ENCODE data around the gene RPRD2. TPM values are rescaled to one million over a fixed set of nuclear protein-coding genes. Genes with fewer than 3 reads are reported as not detected.

Gene RPRD2
- total RNA-seq, 2 experiments from 2014 or later: 28.1 to 28.5 TPM

DNA sequence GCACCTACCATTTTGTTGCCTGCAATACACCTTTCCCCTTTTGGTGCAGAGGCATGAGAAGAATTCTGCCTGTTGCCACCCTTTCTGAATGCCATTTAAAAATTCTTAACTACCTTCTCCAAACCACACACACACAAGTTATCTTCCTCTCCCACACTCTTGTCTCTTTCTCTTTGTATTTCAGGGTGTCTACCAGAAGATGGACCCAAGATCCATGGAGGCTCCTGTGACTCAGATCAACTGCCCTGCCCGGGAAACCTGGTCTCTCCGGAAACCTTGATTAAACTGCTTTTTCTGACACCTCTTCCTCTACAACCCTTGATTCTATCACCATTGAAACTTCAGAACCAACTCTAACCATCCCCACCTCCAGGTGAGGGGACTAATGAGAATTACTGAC, 120.9 kb downstream of the RPRD2 start:
- H3K27ac Mint-ChIP-seq: no peak overlapping the region
- CTCF ChIA-PET: interaction anchor here (0.7 to 2.0 kb wide), 4 partner anchors 31 to 511 kb away, joined by 3 to 9 read pairs (median 3); partner anchors contain the start of gene FALEC

DNA sequence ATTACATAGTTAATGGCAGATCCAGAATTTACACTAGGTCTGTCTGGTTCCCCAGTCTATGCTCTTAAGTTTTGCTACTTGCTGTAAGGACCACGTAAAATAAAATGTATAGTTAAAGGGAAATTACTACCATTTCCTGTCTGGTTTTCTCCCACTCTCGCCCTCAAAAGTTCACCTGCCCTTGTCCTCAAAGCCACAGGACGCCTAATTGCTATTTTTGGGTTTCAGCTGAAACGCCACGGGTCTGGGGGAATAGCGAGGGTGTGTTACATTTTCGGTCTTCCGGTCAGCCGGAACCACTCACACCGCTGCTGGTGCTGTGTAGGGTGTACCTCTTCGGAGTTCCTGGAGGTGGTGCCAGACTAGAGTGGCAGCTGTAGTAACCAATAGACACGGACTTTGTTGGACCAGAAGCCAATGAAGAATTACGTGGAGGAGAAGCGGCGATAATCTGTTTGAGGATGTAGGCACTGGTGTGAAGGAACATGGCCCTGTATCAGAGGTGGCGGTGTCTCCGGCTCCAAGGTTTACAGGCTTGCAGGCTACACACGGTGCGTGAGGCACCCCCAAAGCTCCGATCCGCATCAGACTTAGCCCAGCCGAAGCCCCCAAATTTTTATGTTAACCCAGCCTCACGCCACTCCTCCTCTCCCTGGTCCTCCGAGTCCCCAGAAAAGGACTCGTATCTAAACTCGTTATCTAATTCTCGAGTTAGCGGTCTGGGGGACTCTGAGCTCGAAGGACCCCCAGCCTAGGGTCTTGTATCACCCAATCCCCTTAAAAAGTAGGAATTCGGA, 123.2 kb downstream of the RPRD2 start, which contains the start of gene TARS2:
TARS2 (plus strand) TSS at position 454 of the 797 bp plus-strand sequence; CDS start at position 486, 32 bp downstream.
- CTCF ChIA-PET: interaction anchor here (0.7 to 3.2 kb wide), 6 partner anchors 29 to 509 kb away, joined by 3 to 19 read pairs (median 3); partner anchors contain the start of genes FALEC and RPRD2
- Mint-ChIP-seq H3K36me3 (peaks cover 18% of the 10 kb centered on the region), H3K27me3 (no peaks in the 10 kb centered on the region), H3K27ac (peak within 1 kb of the TSS; percentile 99), H3K4me1 (peaks cover 22% of the 10 kb centered on the region), H3K9me3 (ENCODE audit: low read depth) (no peaks in the 10 kb centered on the region), H3K4me3 (peak within 1 kb of the TSS; percentile 90)
- ATAC-seq (peak; percentile 100), DNase-seq (peak; percentile 98)

More for the DNA sequence above, 120.9 kb downstream of the RPRD2 start:
- no peak for DNase-seq
- Mint-ChIP-seq H3K4me3 (no peak overlapping the region), H3K27me3 (peaks cover under 1% of the 10 kb centered on the region), H3K36me3 (peaks cover 6% of the 10 kb centered on the region), H3K4me1 (peaks cover 18% of the 10 kb centered on the region), H3K9me3 (ENCODE audit: low read depth) (no peaks in the 10 kb centered on the region)
- no peak for ATAC-seq

GRCh38 chr1:150487763-150488115, 123.8 kb downstream of the RPRD2 start:
- no peak for DNase-seq
- H3K27ac Mint-ChIP-seq: peak overlapping the region; percentile 99
- CTCF ChIA-PET: interaction anchor here (0.7 to 3.2 kb wide), 6 partner anchors 28 to 508 kb away, joined by 3 to 19 read pairs (median 3); partner anchors contain the start of genes FALEC, RPRD2 and SETDB1

DNA sequence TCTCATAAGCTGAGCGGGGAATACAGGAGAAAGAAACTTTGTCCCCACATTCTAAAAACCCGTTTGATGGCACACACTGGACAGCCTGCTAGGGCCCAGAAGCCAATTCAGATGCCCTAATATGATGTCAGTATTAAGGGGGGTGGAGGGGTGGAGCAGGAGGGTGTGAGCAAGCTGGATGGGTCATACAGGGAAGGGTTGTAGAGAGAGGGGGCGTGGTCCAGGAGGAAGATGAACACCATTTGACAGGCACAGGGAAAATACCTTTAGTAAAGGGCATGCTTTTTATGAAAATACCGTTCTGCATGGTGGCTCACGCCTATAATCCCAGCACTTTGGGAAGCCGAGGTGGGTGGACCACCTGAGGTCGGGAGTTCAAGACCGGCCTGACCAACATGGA, 129.2 kb downstream of the RPRD2 start:
- ATAC-seq: no peak
- no peak for DNase-seq
- no peaks in the 10 kb centered on the region for H3K9me3 Mint-ChIP-seq (ENCODE audit: low read depth)
- peaks cover 12% of the 10 kb centered on the region for H3K4me1 Mint-ChIP-seq
- H3K36me3 Mint-ChIP-seq: peaks cover 44% of the 10 kb centered on the region
- H3K27me3 Mint-ChIP-seq: no peaks in the 10 kb centered on the region
- no peak overlapping the region for H3K27ac Mint-ChIP-seq
- no peak overlapping the region for H3K4me3 Mint-ChIP-seq
- CTCF ChIA-PET: no interaction called here

More at GRCh38 chr1:150487763-150488115, 123.8 kb downstream of the RPRD2 start:
- Mint-ChIP-seq H3K4me1 (peaks cover 22% of the 10 kb centered on the region), H3K9me3 (ENCODE audit: low read depth) (no peaks in the 10 kb centered on the region), H3K36me3 (peaks cover 21% of the 10 kb centered on the region), H3K4me3 (peak overlapping the region; percentile 90), H3K27me3 (no peaks in the 10 kb centered on the region)
- no peak for ATAC-seq

- H3K9me3 Mint-ChIP-seq (ENCODE audit: low read depth): no peaks in the 10 kb centered on the region
- no peak overlapping the region for H3K4me3 Mint-ChIP-seq
- DNase-seq (no peak), ATAC-seq (no peak)
- H3K27ac Mint-ChIP-seq: no peak overlapping the region
- H3K27me3 Mint-ChIP-seq: no peaks in the 10 kb centered on the region
- H3K4me1 Mint-ChIP-seq: no peaks in the 10 kb centered on the region
- H3K36me3 Mint-ChIP-seq: peaks cover 35% of the 10 kb centered on the region
- CTCF ChIA-PET: no interaction called here
Observed at GRCh38 chr1:150498342-150498741, 134.4 kb downstream of the RPRD2 start.

GRCh38 chr1:150505431-150505830, 141.5 kb downstream of the RPRD2 start:
- DNase-seq: no peak
- Mint-ChIP-seq H3K4me1 (no peaks in the 10 kb centered on the region), H3K27ac (no peak overlapping the region), H3K27me3 (no peaks in the 10 kb centered on the region), H3K36me3 (peaks cover 23% of the 10 kb centered on the region), H3K4me3 (no peak overlapping the region), H3K9me3 (ENCODE audit: low read depth) (no peaks in the 10 kb centered on the region)
- CTCF ChIA-PET: interaction anchor here (2.3 to 2.6 kb wide), 2 partner anchors 8 to 27 kb away, joined by 7 to 11 read pairs; no protein-coding TSS in a partner anchor
- ATAC-seq: no peak

DNA sequence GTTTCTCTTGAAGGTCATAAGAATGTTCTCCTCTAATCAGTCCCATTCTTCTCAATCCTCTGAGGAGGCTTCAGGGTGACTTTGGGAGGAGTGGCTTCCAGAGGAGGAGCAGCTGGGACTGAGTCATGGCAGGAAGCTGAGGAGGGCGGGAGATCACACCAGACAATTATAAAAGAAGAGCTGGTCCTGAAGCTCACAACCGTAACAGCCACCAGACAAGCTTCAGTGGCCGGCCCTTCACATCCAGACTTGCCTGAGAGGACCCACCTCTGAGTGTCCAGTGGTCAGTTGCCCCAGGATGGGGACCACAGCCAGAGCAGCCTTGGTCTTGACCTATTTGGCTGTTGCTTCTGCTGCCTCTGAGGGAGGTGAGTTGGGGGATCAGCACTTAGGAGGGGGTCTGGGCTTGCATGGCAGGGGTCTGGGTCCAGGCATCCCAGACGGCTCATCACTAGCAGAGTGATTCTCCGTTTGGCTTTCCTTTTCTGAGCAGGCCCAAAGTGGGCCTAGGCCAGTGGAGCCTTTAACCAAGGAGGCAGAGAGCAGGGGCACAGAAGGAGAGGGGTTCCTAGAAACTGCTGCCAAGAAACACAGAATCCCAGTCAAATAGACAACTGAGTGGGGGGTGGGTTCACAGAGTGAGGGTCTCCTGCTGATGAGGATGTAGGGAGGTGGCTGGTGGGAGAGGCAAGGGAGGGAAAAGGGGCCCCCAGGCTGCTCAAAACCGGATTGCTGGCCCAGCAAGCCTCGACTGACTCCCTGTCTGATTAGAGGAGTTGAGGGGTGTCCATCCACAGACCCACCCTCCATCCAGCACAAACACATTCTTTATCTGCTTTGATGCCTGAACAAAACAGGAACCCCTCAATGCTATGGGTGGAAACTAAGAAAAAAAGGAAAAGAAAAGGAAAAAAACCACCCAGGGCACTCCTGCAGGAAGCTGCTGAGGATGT, 144.2 kb downstream of the RPRD2 start, which contains the start of gene ECM1:
ECM1 (plus strand) TSS at position 198 of the 953 bp plus-strand sequence; CDS start at position 299, 101 bp downstream.
- peaks cover 19% of the 10 kb centered on the region for H3K36me3 Mint-ChIP-seq
- peaks cover 2% of the 10 kb centered on the region for H3K4me1 Mint-ChIP-seq
- DNase-seq (no peak), ATAC-seq (no peak)
- H3K27ac Mint-ChIP-seq: no peak within 1 kb of the TSS
- no peaks in the 10 kb centered on the region for H3K27me3 Mint-ChIP-seq
- no peak within 1 kb of the TSS for H3K4me3 Mint-ChIP-seq
- H3K9me3 Mint-ChIP-seq (ENCODE audit: low read depth): no peaks in the 10 kb centered on the region
- CTCF ChIA-PET: interaction anchor here (1.4 kb wide), 1 partner anchor 25 kb away, joined by 4 read pairs; no protein-coding TSS in a partner anchor

- CTCF ChIA-PET: no interaction called here
- no peaks in the 10 kb centered on the region for H3K27me3 Mint-ChIP-seq
Observed at GRCh38 chr1:150508982-150509381, 145.0 kb downstream of the RPRD2 start.

GRCh38 chr1:150511551-150511950, 147.6 kb downstream of the RPRD2 start:
- H3K27me3 Mint-ChIP-seq: no peaks in the 10 kb centered on the region
- no peaks in the 10 kb centered on the region for H3K9me3 Mint-ChIP-seq (ENCODE audit: low read depth)
- H3K27ac Mint-ChIP-seq: no peak overlapping the region
- DNase-seq (no peak), ATAC-seq (no peak)
- CTCF ChIA-PET: interaction anchor here (1.6 kb wide), 1 partner anchor 462 kb away, joined by 3 read pairs; no protein-coding TSS in a partner anchor
- peaks cover 6% of the 10 kb centered on the region for H3K36me3 Mint-ChIP-seq
- no peak overlapping the region for H3K4me3 Mint-ChIP-seq
- H3K4me1 Mint-ChIP-seq: peaks cover 11% of the 10 kb centered on the region

More at GRCh38 chr1:150508982-150509381, 145.0 kb downstream of the RPRD2 start:
- Mint-ChIP-seq H3K36me3 (peaks cover 17% of the 10 kb centered on the region), H3K9me3 (ENCODE audit: low read depth) (no peaks in the 10 kb centered on the region), H3K4me3 (no peak overlapping the region), H3K4me1 (peaks cover 2% of the 10 kb centered on the region), H3K27ac (no peak overlapping the region)
- ATAC-seq: no peak
- no peak for DNase-seq

DNA sequence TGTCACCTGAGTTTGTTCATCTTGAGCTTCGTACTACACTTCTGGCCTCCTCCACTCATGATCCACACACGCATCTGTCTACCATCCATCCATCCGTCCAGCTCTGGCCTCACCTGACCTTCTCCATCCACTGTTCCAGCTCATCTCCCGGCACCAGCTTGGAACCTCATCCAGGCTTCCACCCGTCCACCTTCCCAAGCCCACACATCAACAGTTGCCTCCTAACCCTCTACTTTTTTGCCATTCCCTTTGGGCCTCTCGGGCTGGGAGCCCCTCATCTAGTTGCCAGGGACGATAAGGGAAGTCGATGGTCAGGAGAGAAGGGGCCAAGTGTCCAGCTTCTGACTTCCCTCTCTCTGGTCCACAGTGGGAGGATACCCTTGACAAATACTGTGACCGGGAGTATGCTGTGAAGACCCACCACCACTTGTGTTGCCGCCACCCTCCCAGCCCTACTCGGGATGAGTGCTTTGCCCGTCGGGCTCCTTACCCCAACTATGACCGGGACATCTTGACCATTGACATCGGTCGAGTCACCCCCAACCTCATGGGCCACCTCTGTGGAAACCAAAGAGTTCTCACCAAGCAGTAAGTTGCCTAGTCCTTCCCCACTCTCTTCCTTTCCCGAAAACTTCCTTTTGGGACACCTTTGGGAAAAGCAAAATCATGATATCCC, 148.2 kb downstream of the RPRD2 start:
- no peak for DNase-seq
- peaks cover 15% of the 10 kb centered on the region for H3K4me1 Mint-ChIP-seq
- H3K36me3 Mint-ChIP-seq: peaks cover 3% of the 10 kb centered on the region
- no peak for ATAC-seq
- CTCF ChIA-PET: interaction anchor here (1.6 kb wide), 2 partner anchors 19 to 462 kb away, joined by 3 to 4 read pairs; no protein-coding TSS in a partner anchor
- H3K9me3 Mint-ChIP-seq (ENCODE audit: low read depth): no peaks in the 10 kb centered on the region
- H3K4me3 Mint-ChIP-seq: no peak overlapping the region
- H3K27me3 Mint-ChIP-seq: no peaks in the 10 kb centered on the region
- no peak overlapping the region for H3K27ac Mint-ChIP-seq

GRCh38 chr1:150512846-150513245, 148.9 kb downstream of the RPRD2 start:
- peaks cover 3% of the 10 kb centered on the region for H3K36me3 Mint-ChIP-seq
- CTCF ChIA-PET: interaction anchor here (1.6 kb wide), 1 partner anchor 19 kb away, joined by 4 read pairs; no protein-coding TSS in a partner anchor
- ATAC-seq (no peak), DNase-seq (no peak)
- peaks cover 17% of the 10 kb centered on the region for H3K4me1 Mint-ChIP-seq
- no peaks in the 10 kb centered on the region for H3K27me3 Mint-ChIP-seq
- H3K27ac Mint-ChIP-seq: no peak overlapping the region
- no peak overlapping the region for H3K4me3 Mint-ChIP-seq
- no peaks in the 10 kb centered on the region for H3K9me3 Mint-ChIP-seq (ENCODE audit: low read depth)

DNA sequence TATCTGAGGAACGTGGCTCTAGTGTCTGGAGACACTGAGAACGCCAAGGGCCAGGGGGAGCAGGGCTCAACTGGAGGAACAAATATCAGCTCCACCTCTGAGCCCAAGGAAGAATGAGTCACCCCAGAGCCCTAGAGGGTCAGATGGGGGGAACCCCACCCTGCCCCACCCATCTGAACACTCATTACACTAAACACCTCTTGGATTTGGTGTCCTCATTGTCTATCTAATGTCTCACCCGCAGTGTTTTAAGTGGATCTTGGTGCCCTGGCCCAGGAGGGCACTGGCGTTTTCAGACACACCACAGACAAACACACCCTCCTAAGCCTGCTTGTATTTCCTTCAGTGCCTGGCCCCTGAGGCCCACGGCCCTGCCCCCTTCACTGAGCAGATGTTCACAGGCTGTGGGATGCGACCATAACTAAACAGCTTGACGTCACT, 149.4 kb downstream of the RPRD2 start:
- no peak overlapping the region for H3K4me3 Mint-ChIP-seq
- no peaks in the 10 kb centered on the region for H3K27me3 Mint-ChIP-seq
- no peaks in the 10 kb centered on the region for H3K9me3 Mint-ChIP-seq (ENCODE audit: low read depth)
- DNase-seq (no peak), ATAC-seq (no peak)
- peaks cover 17% of the 10 kb centered on the region for H3K4me1 Mint-ChIP-seq
- H3K36me3 Mint-ChIP-seq: peaks cover 3% of the 10 kb centered on the region
- CTCF ChIA-PET: interaction anchor here (1.0 to 1.6 kb wide), 2 partner anchors 9 to 18 kb away, joined by 4 to 11 read pairs; no protein-coding TSS in a partner anchor
- no peak overlapping the region for H3K27ac Mint-ChIP-seq

Data from activated CD8-positive, alpha-beta memory T cell treated with anti-CD3 and anti-CD28 coated beads, Interleukin-2, amount 10 ng/mL, durations not matched to agents 7 days and 5 days (primary cell).